IPS-18a (cell line): ENCODE measurements around the gene EEF1G.

ENCODE experiments used
- H3K27ac ChIP-seq: one replicate; pipeline ENCODE4 v1.5.1; 2013; ENCODE audit warnings: low read length
- H3K27me3 ChIP-seq: one replicate; pipeline ENCODE4 v1.6.1; 2013; ENCODE audit warnings: mild to moderate bottlenecking, low read length; ENCODE audit not compliant: control insufficient read depth, insufficient read depth
- H3K36me3 ChIP-seq: one replicate; pipeline ENCODE4 v1.6.1; 2013; ENCODE audit warnings: low read depth, low read length; ENCODE audit not compliant: control insufficient read depth
- H3K4me1 ChIP-seq: one replicate; pipeline ENCODE4 v1.6.1; 2013; ENCODE audit warnings: low read depth, low read length; ENCODE audit not compliant: control insufficient read depth
- H3K4me3 ChIP-seq: one replicate; pipeline ENCODE4 v1.5.1; 2013; ENCODE audit warnings: low read length
- H3K9ac ChIP-seq: one replicate; pipeline ENCODE4 v1.6.1; 2013; ENCODE audit warnings: mild to moderate bottlenecking, low read length, moderate library complexity
- H3K9me3 ChIP-seq: one replicate; pipeline ENCODE4 v1.6.1; 2013; ENCODE audit warnings: low read depth, low read length; ENCODE audit not compliant: control insufficient read depth

The EEF1G gene

DNA sequence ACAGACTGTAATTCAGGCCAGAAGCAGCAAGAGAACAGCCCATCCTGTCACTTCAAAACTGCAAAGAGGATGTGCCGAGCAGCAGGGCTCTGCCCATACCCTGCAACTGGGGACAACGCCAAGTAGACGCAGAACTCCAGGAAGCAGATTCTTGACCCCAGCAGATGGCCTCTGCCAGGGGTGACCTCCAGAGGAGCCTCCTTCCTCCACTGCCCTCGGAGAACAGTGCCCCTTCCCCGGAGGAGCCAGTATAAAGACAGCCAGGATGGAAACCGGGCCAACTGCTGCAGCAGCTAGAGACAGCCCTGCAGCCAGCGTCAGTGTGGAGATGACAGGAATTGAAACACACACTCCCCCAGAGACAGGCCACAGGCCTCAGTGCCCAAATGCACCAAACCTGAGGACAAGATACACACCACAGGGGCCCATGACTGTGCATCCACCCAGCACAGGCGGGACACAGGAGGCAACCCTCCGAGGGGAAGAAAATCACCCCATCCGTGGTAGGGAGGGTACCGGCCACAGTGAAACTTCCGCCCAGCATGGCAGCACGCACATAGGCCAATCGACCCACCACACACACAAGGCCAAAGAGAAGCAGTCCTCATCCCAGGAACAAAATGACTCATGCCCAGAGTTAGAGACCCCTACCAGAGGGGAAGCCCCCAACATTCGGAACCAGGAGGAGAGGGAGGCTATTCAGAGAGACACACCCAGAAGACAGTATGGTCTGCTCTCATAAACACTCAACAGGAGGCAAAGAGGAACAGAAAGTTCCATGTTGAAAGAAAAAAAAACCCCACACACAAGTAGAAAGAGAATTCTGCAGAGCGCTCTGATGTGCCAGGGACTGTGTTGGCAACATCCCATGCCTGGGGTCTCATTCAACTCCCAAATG lies 32.6 kb downstream of the EEF1G start:
- peaks cover 37% of the 10 kb centered on the region for H3K27me3 ChIP-seq
- peaks cover 13% of the 10 kb centered on the region for H3K4me1 ChIP-seq
- no peak overlapping the region for H3K27ac ChIP-seq
- H3K36me3 ChIP-seq = no peaks in the 10 kb centered on the region
- H3K4me3 ChIP-seq = no peak overlapping the region
- H3K9me3 ChIP-seq = no peaks in the 10 kb centered on the region
- no peak overlapping the region for H3K9ac ChIP-seq

DNA sequence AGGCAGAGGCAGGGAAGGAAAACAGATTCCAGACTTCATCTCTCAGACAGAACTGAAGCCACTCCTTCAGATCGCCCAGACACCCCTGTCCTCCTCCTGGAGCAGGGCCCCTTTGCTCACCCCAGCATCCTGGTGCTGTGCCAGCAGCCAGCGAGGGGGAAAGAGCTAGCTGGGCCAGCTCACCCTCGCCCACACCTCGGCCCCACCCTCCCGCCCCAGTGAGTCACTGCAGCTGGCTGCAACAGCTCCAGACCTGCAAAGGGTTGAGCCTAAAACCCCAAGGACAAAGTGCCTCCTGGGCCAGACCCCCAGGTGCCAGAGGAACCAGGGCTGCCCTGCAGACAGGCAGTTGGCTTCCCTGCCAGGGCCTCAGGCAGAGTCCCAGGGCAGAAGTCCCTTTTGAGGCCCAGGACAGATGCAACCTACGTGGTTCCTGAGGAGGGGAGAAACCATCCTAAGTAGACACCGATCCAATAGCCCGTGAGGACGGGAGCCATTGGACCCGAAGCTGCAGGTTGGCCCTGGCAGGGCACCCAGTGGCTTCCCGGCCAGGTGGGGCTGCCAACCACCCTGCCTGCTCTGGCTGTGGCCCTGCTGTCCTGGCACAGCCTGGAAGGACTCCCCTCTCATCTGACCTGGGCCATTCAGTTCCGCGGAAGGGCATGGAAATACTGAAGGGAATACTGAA lies 34.3 kb downstream of the EEF1G start:
- Histone ChIP-seq H3K9me3 (no peaks in the 10 kb centered on the region), H3K4me3 (no peak overlapping the region), H3K27me3 (peaks cover 20% of the 10 kb centered on the region), H3K4me1 (peaks cover 6% of the 10 kb centered on the region), H3K9ac (no peak overlapping the region), H3K27ac (no peak overlapping the region), H3K36me3 (no peaks in the 10 kb centered on the region)

DNA sequence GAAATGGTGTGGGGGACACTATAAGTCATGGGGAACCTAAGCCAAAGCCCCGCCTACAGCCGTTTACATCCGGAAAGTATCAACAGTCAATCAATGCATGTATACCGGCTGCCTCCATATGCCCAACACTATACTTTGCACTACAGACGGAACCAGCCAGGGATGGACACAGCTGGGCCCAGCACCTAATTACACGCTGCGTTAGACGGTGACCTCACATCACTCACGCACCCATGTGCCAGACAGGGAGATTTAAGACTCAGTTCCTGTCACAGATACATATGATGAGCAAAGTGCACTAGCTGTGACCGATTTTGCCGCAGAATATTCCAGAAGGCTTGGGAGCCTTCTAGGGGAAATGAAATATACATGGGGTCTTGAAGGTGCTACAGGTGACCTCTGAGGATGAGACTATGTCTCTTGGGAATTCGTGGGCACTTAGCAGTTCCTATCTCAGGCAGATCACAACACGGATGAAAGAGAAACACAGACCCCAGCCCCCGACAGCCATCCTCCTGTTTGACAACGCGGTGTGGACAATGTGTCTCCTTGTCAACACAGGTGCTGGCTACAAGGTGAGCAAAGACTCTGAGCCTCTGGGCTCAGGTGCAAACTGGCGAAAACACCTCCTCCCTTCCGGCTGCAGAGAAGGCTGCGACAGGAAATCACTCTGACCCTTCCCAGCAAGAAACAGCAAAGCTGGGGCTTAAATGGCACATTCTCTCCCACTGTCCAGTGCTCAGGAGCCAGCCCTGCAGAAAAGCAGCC lies 35.0 kb downstream of the EEF1G start:
- Histone ChIP-seq H3K9ac (no peak overlapping the region), H3K36me3 (no peaks in the 10 kb centered on the region), H3K4me3 (no peak overlapping the region), H3K27ac (no peak overlapping the region), H3K27me3 (peaks cover 13% of the 10 kb centered on the region), H3K4me1 (peaks cover 6% of the 10 kb centered on the region), H3K9me3 (no peaks in the 10 kb centered on the region)

DNA sequence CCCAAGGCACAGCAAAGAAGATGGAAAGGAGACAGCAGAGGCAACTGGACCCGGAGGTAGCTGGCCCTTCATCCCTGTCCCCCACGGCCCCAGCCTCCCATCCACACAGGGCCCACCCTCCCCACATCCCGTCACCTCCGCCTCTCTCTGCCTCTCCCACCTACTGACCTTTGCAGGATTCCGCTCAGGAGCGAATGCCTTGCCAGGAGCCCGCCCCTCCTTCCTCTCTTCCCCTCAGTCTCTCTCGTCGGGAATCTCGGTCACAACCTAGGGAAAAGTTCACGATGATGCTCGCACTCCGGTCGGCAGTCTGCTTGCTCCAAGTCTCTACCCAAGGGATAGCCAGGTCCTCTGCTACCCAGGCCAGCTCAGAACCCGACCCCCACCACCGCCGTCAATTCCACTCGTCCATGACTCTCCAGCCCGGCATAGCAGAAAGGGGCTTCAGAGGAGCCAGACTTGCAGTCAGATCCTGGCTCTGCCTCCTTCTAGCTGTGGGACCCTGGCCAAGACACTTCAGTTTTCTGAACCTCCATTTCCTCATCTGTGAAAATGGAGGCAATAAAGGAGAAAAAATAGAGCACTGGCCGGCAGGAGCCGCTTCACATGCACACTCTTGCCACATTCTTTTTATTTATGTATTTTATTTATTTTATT lies 37.3 kb downstream of the EEF1G start:
- Histone ChIP-seq H3K36me3 (no peaks in the 10 kb centered on the region), H3K9me3 (no peaks in the 10 kb centered on the region), H3K9ac (no peak overlapping the region), H3K4me3 (no peak overlapping the region), H3K27me3 (no peaks in the 10 kb centered on the region), H3K4me1 (peaks cover 3% of the 10 kb centered on the region), H3K27ac (no peak overlapping the region)

DNA sequence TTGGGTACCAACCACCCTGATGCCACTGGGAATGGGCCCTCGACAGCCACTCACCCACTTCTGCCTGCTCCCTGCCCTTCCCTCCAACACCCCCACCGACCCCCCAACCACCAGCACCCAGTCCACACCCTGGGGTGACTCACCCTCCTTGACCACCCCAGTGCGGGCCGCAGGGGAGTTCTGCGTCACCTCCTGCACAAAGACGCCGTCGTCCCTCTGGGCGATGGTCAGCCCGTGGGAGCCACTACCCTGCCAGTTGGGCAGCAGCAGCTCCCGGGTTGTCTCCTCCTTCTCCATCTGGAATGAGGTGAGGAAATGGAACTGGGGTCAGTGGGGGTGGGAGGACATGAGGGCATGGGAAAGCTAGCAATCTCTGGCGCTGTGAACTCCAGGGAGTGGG lies 37.9 kb downstream of the EEF1G start:
- Histone ChIP-seq H3K36me3 (no peaks in the 10 kb centered on the region), H3K9ac (no peak overlapping the region), H3K4me1 (peaks cover 3% of the 10 kb centered on the region), H3K27ac (no peak overlapping the region), H3K27me3 (no peaks in the 10 kb centered on the region), H3K4me3 (no peak overlapping the region), H3K9me3 (no peaks in the 10 kb centered on the region)

DNA sequence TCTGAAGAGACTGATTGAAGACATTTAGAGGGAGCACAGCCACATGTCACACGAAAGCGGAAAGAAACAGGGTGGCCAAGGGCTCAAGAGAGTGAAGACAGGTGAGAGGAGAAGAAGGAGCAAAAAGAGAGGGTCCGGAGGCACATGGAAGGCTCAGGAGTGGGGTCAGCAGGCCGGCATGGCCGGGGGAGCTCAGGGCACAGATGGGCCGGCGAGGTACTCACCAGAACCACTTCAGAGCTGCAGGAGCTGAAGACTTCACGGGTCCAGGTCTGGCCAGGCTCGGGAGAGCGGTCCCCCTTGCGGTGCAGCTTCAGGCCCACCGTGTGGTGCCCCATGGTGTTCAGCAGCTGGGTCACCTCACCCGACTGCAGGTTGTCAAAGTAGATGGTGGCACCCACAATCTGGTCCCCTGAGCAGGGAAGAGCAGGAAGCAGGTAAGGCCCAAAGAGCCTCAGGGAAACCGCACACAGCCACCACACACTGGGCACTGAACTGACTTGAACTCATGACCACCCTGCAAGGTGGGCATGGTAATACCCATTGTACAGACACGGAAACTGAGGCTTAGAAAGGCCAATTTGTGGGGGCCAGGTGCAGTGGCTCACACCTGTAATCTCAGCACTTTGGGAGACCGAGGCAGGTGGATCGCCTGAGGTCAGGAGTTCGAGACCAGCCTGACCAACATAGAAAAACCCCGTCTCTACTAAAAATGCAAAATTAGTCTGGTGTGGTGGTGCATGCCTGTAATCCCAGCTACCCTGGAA lies 38.7 kb downstream of the EEF1G start:
- H3K4me1 ChIP-seq = peaks cover 3% of the 10 kb centered on the region
- H3K27ac ChIP-seq = no peak overlapping the region
- no peaks in the 10 kb centered on the region for H3K27me3 ChIP-seq
- no peaks in the 10 kb centered on the region for H3K9me3 ChIP-seq
- H3K36me3 ChIP-seq = no peaks in the 10 kb centered on the region
- no peak overlapping the region for H3K9ac ChIP-seq
- no peak overlapping the region for H3K4me3 ChIP-seq

DNA sequence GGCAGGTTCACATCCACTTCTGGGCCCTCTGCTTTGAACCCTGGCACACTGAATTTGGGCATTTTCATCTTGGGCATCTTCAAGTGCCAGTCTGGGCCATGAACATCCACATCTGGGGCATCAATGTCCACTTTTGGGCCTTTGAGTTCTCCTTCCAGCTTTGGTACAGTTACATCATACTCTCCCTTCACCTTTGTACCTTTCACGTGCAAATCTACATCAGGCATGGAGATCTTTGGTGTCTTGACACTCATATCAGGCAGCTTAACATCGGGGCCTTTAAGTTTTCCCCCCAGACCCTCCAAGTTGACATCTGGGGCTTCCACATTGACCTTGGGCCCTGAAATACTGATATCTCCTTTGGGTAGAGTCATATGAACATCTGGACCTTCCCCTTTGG lies 41.6 kb downstream of the EEF1G start:
- no peak overlapping the region for H3K9ac ChIP-seq
- no peak overlapping the region for H3K4me3 ChIP-seq
- no peaks in the 10 kb centered on the region for H3K9me3 ChIP-seq
- H3K36me3 ChIP-seq = no peaks in the 10 kb centered on the region
- no peak overlapping the region for H3K27ac ChIP-seq
- H3K4me1 ChIP-seq = peaks cover 3% of the 10 kb centered on the region
- no peaks in the 10 kb centered on the region for H3K27me3 ChIP-seq

DNA sequence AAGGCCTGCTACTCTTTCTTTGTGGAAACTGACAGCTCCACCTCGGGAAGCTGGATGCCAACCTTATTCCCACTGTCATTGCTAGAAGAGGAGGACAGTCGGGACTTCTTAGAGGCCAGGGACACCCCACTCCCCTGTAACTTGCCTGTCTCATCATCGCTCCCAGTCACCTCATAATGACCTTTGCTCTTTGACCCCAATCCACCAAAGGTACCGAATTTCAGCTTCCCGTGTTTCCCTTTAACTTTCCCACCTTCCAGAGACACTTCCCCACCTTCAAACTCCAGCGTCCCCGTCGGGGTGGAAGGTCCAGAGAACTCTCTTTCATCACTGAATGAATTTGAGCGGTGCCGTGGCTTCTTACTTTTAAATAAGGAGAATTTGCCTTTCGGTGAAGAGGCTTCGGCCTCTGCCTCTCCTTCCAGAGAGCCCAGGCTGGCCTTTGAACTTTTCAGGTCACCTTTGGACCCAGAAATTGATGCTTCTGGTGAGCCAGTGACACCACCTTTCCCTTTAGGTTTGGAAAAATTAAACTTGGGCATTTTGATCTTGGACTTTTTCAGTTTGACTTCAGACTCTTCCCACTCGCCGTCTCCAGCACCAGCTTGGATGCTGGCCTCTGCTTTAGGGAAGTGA lies 56.8 kb downstream of the EEF1G start:
- Histone ChIP-seq H3K4me3 (no peak overlapping the region), H3K27ac (no peak overlapping the region), H3K9me3 (no peaks in the 10 kb centered on the region), H3K9ac (no peak overlapping the region), H3K4me1 (no peaks in the 10 kb centered on the region), H3K27me3 (no peaks in the 10 kb centered on the region), H3K36me3 (no peaks in the 10 kb centered on the region)

DNA sequence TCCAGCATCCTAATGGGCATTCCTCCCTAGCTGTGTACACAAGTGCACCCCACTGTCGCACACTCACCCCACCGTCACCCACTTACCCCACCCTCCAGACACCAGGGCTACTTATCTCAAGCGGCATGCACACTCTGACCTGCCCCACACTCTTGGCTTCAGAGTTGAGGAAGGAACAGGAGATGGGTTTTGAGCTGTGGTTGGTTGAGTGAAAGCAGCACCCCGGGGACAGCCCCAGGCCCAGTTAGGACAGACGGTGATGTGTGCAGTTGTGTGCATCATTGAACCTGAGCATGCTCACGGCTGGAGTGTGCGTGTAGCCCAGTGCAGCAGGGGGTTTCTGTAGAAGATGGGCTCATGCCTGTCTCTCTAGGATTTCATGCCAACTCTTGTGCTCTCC lies 59.5 kb downstream of the EEF1G start:
- H3K9me3 ChIP-seq = no peaks in the 10 kb centered on the region

DNA sequence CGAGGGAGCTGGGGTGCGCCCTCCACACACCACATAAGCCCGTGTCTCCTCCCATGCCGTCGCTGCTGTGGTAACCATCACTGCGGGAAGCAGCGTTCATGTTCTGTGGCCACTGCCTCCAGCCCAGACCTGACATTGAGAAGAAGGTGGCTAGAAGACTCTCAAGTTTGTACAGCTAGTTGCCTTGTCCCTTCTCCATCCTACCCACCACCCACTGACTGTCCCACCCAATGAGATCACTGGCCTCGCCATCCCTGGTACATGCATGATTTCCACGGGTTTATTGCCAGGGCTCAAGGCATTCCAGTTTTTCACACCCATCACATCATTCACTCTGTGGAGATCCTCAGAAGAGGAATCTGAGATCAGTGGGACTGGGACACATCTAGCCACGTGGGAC lies 60.1 kb downstream of the EEF1G start:
- Histone ChIP-seq H3K9ac (no peak overlapping the region), H3K4me3 (no peak overlapping the region), H3K27me3 (no peaks in the 10 kb centered on the region), H3K9me3 (no peaks in the 10 kb centered on the region), H3K27ac (no peak overlapping the region), H3K4me1 (peaks cover 5% of the 10 kb centered on the region), H3K36me3 (no peaks in the 10 kb centered on the region)

More for the DNA sequence above, 59.5 kb downstream of the EEF1G start:
- H3K4me1 ChIP-seq = no peaks in the 10 kb centered on the region
- H3K4me3 ChIP-seq = no peak overlapping the region
- no peaks in the 10 kb centered on the region for H3K36me3 ChIP-seq
- H3K27me3 ChIP-seq = no peaks in the 10 kb centered on the region
- no peak overlapping the region for H3K9ac ChIP-seq
- H3K27ac ChIP-seq = no peak overlapping the region
